GM18858 (cell line): ENCODE data around the gene PARP16.
"Not testable (repeated sequence)": the region's sequence is repeated elsewhere in the genome, so short reads cannot be mapped to it uniquely, and the experiment has no call there.

Experiments
- ATAC-seq: cut with Tn5 transposase; IDR thresholded peaks from one replicate; pipeline ENCODE4 v1.9.1; 2021; ENCODE audit not compliant: unreplicated experiment

The PARP16 gene

DNA sequence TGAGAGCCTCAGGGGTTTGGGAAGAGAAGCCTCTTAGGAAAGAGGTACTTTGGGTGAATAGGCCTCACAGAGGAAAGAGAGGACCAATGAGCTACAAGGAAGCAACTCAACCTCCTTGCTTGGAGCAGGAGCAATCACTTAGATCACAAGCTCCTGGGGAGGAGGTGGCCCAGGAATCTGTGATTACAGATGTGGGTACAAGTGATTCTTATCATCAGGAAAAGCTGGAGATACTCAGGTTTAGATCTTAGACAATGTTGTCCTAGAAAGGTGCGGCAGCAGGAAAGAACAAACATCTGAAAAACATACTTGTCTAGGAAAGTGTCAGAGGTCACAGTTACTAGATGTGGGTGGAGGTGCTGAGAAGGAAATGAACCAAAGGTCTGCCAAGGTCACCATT, 8.2 kb downstream of the PARP16 start:
- ATAC-seq, result no peak

GRCh38 chr15:65277015-65277414, 9.7 kb downstream of the PARP16 start:
- ATAC-seq, result no peak

- ATAC-seq, result no peak
Observed at GRCh38 chr15:65275728-65276126, 11.0 kb downstream of the PARP16 start.

DNA sequence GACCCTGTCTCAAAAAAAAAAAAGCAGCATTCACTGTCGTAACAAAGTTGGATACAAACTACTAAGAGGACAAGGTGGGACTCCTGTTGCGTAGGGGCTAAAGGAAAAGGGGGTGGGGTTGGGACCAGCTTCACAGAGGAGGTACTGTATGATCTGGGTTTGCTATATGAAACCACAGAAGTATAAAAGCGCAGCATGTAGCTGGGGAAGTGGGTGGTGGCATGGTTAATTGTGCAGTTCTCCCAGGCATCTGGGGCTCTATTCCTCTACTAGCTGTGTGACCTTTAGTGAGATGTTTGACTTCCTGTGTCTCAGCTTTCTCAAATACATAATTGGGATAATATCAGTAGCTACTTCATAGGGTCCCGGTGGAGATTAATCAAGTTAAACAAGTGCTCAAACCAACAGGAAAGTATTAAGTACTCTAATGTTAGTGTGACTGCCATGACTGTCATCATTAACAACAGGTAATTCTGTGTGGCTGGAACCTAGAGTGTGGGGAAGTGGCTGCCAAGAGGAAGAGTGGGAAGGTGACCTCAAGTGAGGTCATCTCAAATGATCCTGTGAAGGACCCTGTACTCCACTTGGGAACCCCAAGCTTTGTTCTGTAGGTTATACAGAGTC, 11.5 kb downstream of the PARP16 start:
- ATAC-seq, result no peak

- not testable (repeated sequence) for ATAC-seq
Observed at GRCh38 chr15:65270811-65271545, 15.7 kb downstream of the PARP16 start.

- ATAC-seq, result no peak
Observed at GRCh38 chr15:65268411-65268810, 18.3 kb downstream of the PARP16 start.

GRCh38 chr15:65266469-65266868, 20.2 kb downstream of the PARP16 start:
- no peak for ATAC-seq

GRCh38 chr15:65264863-65265430, 21.7 kb downstream of the PARP16 start:
- ATAC-seq, result no peak

GRCh38 chr15:65263313-65263712, 23.4 kb downstream of the PARP16 start:
- ATAC-seq, result no peak

DNA sequence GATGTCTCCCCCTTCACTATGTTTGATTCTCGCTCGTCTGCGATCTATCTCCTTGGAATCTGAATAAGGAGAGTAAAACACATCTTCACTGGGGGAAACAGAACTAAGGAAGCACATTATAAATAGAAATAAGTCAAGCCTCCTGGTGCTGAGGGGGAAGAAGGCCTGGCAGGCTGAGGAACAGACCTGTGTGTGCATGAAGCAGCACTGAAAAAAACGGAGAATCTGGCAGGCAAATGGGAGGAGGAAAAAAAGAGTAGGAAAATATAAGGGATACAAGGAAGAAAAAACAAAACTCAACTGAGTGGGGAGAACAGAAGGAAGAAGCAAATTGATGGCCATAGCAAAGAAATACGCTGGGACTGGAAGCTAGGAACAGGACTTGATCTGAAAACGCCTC, 25.7 kb downstream of the PARP16 start:
- no peak for ATAC-seq

GRCh38 chr15:65259367-65259797, 27.3 kb downstream of the PARP16 start:
- ATAC-seq, result no peak

DNA sequence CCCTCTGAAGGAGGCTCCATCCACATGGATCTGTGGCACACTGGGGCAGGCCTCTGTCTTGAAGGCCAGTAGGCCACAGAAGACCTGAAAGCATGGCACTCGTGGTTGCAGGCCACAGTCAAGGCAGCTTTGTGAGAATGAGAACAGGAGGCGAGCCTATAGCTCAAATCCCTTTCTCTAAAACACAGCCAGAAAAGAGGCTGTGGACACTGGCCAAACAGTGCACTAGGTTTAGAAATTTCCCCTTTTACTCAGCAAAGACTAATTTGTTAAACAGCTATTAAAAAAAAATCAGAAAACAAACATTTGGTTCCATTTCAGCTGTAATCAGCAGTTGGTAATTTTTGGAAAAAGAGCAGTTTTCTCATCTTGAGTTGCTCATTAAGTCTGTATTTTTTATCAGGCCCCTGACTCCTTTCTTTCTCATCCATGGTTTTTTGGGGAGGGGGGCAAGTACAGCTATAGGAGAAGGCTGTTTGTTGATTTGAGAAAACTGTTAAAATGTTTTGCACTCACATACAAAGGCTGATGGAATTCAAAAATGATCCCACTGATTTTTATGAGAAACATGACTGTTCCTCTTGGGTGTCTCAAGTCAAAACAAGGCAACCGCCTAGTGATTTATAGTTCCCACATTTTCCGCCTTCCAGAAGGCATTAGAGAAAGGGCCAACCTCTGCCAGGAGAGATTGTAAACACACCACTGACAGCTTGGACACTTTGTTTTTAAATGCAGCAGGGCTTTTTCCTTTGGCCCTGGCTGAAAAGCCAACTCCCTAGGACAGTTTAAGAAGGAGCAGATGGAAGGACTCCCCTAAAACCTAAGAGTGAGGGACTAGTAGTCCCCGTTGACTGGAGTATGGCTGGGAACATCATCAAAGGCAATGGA, 28.1 kb downstream of the PARP16 start:
- ATAC-seq, result no peak

DNA sequence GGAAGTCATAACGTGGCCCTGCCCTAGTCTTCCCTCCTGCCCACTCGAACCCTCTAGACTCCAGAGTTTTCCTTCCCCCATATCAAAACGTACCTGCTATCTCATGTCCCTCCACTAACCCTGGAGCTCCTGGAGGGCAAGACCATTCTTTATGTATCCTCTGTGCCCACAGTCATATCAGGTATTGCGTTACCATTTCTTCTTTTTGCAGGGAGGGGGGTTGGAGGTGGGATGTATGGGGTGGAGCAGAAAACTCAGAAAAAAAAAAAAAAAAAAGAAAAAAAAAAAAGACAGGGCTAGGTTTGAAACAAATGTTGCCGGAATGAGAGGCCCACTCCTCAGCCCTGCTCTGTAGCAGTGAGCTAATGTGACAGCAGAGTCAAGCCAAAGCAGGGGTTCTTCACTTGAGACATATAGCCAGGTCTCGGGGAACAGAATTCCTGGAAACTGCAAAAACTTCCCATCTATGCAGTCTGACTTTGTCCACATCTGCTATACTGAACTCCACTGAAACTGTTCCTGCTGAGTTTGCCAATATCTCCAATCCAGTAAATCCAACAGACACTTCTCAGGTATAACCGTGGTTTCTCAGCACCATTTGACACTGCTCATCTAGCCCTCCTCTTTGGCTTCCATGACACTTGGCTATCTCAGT, 31.1 kb downstream of the PARP16 start:
- no peak for ATAC-seq

GRCh38 chr15:65254758-65255157, 31.9 kb downstream of the PARP16 start:
- no peak for ATAC-seq

- ATAC-seq, result no peak
Observed at GRCh38 chr15:65254356-65254755, 32.3 kb downstream of the PARP16 start.

DNA sequence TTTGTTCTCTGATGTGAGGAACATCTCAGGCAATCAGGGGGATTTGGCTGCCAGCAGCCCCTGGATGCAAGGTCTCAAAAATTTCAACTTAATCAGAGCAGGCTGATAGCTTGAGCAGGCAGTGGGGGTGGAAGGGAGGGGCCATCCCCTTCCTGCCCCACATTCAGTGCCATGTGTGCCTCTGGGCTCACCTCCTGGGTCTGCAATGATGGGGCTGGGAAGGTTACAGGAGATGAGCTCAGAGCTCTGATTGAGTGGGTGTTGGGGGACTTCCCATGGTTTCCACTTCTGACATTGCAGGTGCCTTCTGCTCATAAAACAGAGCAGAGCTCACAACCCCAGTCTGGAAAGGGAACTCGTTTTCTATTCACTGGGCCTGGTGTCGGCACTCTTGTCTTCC, 37.0 kb downstream of the PARP16 start:
- peak; percentile 63 for ATAC-seq

DNA sequence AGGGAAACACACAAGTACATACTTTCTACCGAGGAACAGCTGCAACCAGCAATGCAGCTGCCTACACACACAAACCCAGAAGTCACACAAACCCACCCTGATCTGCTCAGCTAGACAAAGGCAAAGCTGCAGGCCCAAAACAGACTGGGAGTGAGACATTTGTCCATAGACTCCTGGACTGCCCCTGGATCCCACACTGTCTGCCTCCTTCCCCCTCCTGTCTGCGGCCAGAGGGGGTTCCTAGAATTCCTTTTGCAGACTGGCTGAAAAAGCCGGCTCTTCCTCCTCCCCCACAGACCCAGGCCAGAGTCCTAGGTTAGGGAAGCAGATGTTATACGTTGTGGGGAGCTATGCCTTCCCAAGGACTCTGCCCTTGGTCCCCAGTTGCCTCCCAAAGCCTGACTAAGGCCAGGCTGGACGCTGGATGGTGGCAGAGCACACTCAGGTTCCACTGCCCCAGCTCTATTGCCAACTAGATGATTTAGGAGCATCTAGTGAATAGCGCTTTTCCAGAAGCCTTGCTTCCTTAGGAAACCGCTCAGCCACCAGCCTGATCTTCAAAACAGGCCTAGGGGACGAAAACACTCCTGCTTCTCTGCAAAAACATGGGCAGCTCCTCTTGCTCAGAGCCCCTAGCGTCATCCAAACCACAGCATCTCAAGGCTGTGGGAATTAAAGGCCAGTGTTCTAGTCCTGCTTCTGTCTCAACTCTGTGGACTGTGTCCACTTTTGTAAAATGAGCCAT, 38.0 kb downstream of the PARP16 start:
- no peak for ATAC-seq

DNA sequence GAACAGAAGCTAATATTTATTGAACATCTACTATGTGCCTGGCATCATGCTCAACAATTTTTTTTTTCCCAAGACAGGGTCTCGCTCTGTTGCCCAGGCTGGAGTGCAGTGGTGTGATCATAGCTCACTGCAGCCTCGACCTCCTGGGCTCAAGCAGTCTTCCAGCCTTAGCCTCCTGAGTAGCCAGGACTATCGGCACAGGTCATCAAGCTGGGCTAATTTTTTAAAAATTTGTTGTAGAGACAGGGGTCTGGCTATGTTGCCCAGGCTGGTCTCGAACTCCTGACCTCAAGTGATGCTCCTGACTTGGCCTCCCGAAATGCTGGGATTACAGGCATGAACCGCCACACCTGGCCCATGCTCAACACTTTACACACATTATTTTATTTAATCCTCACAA, 39.7 kb downstream of the PARP16 start:
- no peak for ATAC-seq

GRCh38 chr15:65246026-65246714, 40.5 kb downstream of the PARP16 start:
- no peak for ATAC-seq
